Stimulated activated CD4-positive, alpha-beta T cell treated with anti-CD3 and anti-CD28 coated beads, Interleukin-2, amount 100 ng/mL, for 4 hours (primary cell): ENCODE data around the gene CDK14.

Experiments
- DNase-seq: peaks from one replicate; pipeline ENCODE4 v3.0.0-alpha.2; 2020; ENCODE audit warnings: low read depth

CDK14 gene

DNA sequence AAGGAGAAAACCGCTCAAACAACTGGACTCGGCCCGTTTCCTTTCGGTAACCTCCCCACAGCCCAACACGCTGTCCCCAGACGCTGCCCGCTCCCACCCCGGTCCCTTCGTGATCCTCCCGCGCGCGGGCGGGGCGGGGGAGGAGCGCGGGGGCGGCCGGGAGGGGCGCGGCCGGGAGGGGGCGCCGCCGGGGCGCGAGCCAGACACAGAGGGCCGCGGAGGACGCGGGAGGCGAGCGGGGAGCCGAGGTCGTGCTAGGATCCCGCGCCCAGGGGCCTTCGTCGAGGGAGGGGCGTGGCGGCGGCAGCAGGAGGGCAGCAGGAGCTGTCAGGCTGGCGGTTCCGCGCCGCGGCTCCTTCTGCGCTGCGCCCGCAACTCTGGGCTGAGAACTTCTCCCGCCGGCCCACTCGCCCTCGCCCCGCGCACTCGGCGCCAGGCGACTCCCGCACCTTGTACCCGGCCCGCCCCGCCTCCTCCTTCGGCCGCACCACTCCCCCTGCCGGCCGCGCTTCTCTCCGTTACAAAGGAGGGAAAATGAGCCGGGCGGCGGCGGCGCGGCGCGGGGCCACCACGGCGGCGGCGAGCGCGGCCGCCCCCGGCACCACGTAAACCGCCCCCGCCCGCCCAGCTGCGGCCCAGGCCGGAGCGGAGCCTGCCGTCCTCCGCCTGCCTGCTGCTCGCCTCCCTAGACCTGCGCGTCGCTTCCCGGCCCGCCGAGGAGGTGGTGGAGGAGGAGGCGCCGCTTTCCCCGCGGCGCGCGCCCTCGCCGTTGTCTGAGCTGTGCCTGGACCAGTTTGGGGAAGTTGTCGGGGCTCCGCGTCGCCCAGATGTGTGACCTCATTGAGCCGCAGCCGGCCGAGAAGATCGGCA lies at the start of gene CDK14:
TSS of gene CDK14 (plus strand) at position 521 of the 870 bp plus-strand sequence. CDS start at position 828, 307 bp downstream.
- peak; percentile 7 for DNase-seq

GRCh38 chr7:90551036-90551435 lies 45.1 kb upstream of the CDK14 start:
- no peak for DNase-seq

GRCh38 chr7:90552521-90552920 lies 43.6 kb upstream of the CDK14 start:
- no peak for DNase-seq

GRCh38 chr7:90560730-90561129 lies 35.4 kb upstream of the CDK14 start:
- no peak for DNase-seq

DNA sequence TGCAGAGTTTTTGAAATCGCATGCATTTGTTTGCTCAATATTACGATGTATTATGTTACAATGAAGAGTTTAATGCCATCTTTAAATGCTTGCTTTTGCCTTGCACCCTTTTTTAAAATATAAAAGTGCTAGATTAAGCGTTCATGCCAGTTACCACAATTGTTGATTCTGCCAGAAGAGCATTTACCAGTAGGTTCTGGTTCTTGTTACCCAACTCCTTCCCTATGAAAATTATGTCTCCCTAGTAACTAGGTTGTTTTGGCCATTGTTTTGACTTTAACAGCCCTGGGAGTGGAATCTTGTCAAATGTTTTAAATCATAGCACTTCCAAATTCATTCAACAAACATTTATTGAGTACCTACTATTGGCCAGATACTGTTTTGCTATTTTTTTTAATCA lies 32.8 kb upstream of the CDK14 start:
- no peak for DNase-seq

DNA sequence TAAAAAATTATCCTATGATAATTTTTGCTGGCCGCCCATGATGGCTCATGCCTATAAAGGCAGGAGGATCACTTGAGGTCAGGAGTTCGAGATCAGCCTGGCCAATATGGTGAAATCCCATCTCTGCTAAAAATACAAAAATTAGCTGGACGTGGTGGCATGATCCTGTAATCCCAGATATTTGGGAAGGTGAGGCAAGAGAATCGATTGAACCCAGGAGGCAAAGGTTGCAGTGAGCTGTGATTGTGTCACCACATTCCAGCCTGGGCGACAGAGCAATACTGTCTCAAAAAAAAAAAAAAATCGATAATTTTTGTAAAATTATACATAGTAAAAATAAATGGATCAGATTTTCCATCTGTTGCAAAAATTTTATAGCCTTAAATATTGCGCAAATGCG lies 31.7 kb upstream of the CDK14 start:
- no peak for DNase-seq

- DNase-seq, result no peak
These were observed 27.9 kb upstream of the CDK14 start for GRCh38 chr7:90568213-90568612.

- DNase-seq, result no peak
These were observed 26.8 kb upstream of the CDK14 start for GRCh38 chr7:90569368-90569767.

- DNase-seq, result no peak
These were observed 25.7 kb upstream of the CDK14 start for GRCh38 chr7:90570373-90570959.

DNA sequence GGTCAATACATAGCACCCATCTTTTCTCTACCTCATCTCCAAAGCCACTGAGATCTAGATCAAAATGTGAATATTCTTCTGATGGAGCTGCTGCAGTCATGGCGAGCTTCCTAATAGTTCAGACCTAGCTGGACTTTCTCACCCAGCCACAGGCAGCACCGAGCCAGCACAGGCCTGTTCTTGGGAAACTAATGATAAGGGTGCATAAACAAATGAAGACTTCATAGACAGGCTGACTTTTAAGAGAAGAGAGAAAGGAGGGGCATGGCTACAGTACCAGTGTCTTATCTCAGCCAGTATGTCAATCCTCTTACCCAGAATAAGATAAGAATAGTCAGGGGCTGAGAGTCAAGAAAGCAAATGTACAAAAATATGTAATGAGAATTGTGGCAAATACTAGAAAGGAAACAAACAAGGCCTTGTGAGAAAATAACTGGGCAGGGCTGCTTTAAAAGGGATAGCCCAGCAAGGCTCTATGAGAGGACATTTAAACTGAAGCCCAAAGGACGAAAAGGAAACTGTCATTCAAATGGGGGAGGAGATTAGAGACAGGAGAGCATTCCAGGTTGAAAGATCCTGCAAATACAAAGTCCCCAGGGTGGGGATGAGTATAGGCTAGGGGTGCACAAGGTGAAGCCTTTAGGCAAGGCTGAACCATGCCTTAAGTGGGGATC lies 21.8 kb upstream of the CDK14 start:
- no peak for DNase-seq

- DNase-seq, result no peak
These were observed 21.3 kb upstream of the CDK14 start for GRCh38 chr7:90574820-90575187.

- no peak for DNase-seq
These were observed 16.9 kb upstream of the CDK14 start for GRCh38 chr7:90579181-90579688.

DNA sequence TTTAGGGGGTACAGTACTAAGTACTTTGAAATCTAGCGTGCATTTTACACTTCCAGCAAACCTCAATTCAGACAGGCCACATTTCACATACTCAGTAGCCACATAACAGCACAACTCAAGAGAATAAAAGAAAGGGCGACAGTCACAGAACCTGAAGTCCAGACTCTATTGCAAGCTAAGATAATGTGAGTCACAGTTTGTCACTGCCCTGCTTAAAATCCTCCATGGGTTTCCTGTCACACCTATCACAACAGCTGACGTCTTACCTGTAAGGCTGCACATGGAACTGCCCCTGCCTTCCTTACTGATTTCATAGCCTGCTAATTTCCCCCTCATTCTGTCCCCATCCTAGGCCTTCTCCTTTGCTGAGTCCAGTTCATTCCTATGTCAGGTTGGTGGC lies 16.1 kb upstream of the CDK14 start:
- no peak for DNase-seq

DNA sequence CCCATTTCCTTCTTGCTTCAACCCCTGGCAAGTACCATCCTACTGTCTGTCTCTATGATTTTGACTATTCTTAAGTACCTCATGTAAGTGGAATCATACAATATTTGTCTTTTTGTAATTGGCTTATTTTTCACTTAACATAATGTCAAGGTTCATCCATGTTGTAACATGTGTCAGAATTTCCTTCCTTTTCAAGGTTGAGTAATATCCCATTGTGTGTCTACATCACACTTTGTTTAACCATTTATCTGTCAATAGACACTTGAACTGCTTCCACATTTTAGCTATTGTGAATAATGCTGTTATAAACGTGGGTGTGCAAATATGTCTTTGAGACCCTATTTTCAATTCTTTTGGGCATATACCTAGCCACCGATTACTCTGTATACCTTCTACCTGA lies 14.0 kb upstream of the CDK14 start:
- DNase-seq, result no peak

DNA sequence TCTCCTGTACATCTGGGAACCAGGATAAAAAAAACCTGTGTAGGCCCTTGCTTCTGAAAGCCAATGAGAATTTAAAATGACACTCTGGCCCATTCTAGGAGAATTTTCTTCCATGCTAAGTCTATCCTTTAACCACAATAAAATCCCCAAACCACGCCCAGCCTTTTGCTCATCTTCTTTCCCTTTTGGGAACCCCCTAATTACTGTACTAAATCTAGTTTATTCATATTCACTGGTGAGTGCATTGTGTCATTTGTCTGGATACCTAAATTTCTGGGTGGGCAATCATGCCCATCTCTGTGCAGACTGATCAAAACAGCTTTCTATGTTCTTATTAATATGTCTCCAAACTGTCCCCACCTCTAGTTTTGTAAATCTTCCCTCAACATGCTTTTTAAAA lies 11.7 kb upstream of the CDK14 start:
- DNase-seq, result no peak

- DNase-seq, result no peak
These were observed 10.0 kb upstream of the CDK14 start for GRCh38 chr7:90586091-90586490.

GRCh38 chr7:90587766-90588165 lies 8.4 kb upstream of the CDK14 start:
- DNase-seq, result no peak

GRCh38 chr7:90592033-90592432 lies 4.1 kb upstream of the CDK14 start:
- DNase-seq, result no peak

DNA sequence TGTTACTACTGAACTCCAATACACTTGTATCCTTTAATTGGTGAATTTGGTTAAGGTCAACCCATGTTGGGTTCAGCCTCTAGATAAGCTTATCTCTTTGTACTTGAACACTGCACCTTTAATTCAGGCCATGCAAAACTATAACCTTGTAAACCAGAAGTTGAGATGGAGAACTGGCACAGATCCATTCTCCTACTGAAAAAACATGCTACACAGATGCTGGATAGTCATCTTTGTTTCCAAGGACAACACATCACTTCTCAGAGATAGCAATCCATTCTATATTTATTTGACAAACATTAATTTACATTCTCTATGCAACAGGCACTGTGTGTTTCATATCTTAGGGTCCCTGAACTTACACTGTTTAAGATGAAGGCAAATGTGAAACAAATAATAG lies 2.9 kb upstream of the CDK14 start:
- no peak for DNase-seq

GRCh38 chr7:90594751-90595317 lies 1.3 kb upstream of the CDK14 start:
- no peak for DNase-seq

DNA sequence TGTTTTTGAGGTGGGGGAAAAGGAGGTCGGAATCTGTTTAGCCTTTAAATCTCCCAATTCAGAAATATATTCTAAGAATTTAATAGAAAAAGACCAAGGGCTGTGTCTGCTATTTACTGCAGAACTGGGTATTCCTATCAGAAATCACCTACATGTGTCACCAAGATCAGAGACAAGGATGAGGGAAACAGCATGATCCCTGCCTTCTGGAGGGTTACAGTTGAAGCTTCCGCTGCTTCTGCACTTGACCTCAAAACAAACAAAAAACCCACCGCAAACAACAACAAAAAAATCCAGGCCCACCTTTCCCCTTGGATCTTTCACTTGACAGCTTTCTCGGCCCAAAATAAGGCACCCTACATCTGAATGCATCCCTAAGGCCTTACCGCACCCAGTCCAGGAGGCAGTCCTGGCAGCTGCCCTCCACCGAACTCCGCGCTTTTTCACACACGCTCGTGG lies 750 bp upstream of the CDK14 start:
- no peak for DNase-seq
